GM10847 (cell line): Measurements from ENCODE around the gene SUSD2.

ENCODE experiments used
- POLR2A ChIP-seq: IDR thresholded peaks from 2 replicates; pipeline ENCODE4 v1.6.1; 2011; ENCODE audit not compliant: insufficient read length; ENCODE audit errors: extremely low read depth

SUSD2 gene

GRCh38 chr22:24187731-24188644, 6.7 kb downstream of the SUSD2 start:
- no peak for TF ChIP-seq POLR2A

GRCh38 chr22:24188705-24189248, 7.5 kb downstream of the SUSD2 start:
- no peak for TF ChIP-seq POLR2A

DNA sequence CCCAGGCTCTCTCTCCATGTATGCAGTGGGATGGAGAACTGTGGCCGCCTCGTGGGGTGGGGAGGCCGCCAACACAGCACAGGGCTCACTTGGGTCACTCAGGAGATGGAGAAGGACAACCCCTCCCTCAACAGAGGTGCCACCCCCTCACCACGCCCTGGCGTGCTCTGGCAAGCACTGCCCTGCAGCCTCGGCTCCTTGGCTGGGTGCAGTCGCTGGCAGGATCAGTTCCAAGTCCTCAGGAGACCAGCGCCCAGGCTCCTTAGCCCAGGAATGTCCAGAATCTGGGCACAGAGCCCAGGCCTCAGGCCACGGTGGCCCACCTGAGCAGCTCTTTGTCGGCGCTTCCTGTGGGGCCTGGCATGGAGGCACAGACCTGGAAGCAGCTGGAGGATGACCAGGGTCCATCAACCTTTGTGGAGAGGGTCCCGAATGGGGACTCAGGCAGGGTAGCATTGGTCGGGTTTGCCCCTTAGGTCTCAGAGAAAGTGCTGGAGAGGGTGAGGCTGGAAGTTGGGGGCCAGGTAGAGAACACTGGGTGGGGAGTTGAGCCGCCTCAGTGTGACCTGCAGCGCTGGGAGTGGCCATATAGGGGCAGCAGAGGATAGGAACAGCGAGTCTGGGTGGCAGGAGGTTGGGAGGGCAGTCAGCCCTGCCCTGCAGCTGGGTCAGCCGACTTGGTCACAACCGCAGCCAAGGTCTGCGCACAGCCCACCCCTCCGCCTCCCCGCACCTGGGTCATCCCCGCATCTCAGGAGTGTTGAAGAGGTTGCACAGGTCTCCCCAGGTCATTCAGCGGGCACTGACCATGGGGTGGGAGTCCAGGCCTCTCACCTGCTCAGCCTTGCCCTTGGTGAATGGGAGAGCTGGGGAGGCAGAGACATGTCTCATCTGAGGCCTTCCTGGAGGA, 8.2 kb downstream of the SUSD2 start:
- no peak for TF ChIP-seq POLR2A

GRCh38 chr22:24190159-24190540, 8.9 kb downstream of the SUSD2 start:
- no peak for TF ChIP-seq POLR2A

- TF ChIP-seq POLR2A: no peak
Observed at GRCh38 chr22:24190596-24191208, 9.4 kb downstream of the SUSD2 start.

GRCh38 chr22:24191381-24191841, 10.1 kb downstream of the SUSD2 start:
- no peak for TF ChIP-seq POLR2A

- TF ChIP-seq POLR2A: no peak
Observed at GRCh38 chr22:24191893-24192292, 10.6 kb downstream of the SUSD2 start.

DNA sequence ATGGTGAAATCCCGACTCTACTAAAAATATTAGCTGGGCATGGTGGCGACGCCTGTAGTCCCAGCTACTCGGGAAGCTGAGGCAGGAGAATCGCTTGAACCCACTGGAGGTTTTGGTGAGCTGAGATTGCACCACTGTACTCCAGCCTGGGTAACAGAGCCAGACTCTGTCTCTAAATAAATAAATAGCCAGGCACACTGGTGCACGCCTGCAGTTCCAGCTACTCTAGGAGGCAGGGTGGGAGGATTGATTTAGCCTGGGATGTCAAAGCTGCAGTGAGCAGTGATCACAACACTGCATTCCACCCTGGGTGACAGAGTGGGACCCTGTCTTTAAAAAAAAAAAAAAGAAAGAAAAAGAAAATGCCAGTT, 17.4 kb downstream of the SUSD2 start:
- no peak for TF ChIP-seq POLR2A

- no peak for TF ChIP-seq POLR2A
Observed at GRCh38 chr22:24200619-24201212, 19.4 kb downstream of the SUSD2 start.

DNA sequence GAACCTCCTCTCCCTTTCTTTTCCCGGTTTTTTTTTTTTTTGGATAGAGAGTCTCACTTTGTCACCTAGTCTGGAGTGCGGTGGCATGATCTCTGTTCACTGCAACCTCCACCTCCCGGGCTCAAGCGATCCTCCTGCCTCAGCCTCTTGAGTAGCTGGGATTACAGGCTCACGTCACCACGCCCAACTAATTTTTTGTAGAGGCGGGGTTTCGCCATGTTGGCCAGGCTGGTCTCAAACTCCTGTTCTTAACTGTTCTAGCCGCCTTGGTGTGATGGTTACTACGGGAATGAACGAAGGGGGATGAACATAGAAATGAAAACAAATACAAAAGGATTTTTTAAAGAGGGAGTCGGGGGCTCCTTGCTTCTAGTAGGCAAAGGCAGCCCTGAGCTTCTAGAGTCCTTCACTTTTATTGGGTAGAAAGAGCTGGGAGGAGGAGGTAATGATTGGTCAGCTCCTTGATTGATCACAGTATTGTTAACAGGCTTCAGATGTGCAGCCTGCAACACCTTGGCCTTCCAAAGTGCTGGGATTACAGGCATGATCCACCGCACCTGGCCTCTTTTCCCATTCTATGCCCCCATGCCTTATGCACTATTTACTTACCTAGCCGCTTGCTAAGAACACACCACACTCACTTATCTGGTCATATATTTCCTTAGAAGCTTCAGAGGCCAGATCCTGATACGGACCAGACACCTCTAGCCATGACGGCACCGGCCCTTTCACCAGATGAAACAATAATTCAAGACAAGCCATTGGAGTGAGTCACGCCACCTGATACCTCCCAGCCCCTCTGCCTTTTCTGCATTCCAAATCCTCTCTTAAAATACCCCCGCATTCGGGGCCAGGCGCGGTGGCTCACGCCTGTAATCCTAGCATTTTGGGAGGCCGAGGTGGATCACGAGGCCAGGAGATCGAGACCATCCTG, 20.7 kb downstream of the SUSD2 start:
- TF ChIP-seq POLR2A: no peak

- no peak for TF ChIP-seq POLR2A
Observed at GRCh38 chr22:24205438-24206195, 24.3 kb downstream of the SUSD2 start.

GRCh38 chr22:24207264-24208011, 26.2 kb downstream of the SUSD2 start:
- TF ChIP-seq POLR2A: no peak

DNA sequence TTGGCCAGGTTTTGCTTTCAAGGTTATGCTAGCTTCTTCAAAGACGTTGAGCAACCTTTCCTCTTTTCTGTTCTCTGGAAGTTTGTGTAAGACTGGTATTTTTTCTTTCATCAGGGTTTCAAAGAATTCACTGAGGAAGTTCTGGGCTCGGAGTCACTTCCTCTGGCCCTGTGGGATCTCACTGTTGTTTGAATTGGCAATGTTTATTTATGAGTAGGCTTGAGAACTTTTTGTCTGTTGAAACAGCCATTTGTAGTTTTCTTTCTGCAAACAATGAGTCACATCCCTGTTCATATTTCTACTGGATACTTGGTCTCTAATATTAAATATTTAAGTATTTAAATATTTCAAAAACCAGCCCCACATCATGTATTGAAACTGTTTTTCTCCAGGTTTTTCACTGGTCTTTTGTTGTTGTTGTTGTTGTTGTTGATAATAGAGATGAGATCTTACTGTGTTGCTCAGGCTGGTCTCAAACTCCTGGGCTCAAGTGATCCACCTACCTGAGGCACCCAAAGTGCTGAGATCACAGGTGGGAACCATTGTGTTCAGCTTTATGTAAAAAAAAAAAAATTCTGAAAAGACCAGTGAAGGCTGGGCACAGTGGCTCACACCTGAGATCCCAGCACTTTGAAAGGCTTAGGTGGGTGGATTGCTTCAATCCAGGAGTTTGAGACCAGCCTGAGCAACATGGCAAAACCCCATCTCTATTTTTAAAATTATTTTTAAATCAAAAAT, 26.9 kb downstream of the SUSD2 start:
- no peak for TF ChIP-seq POLR2A
